Stimulated activated naive CD8-positive, alpha-beta T cell treated with anti-CD3 and anti-CD28 coated beads, Interleukin-15, Interleukin-2, amounts not matched to agents 100 U/mL and 50 U/mL, for 24 hours (primary cell): ENCODE data around the gene INTS1.
A peak's percentile ranks its signal among the peaks of the same experiment; 100 is the strongest.

Experiments used
- ATAC-seq: fragments of 150-1000 bp; cut with Tn5 transposase; one replicate; pipeline ENCODE4 v1.10.0; 2021
- DNase-seq: peaks from one replicate; pipeline ENCODE4 v3.0.0; 2021

INTS1 gene

GRCh38 chr7:1541431-1542162 is 37.4 kb upstream of the INTS1 start:
- no peak for ATAC-seq
- no peak for DNase-seq

GRCh38 chr7:1540776-1541271 is 36.6 kb upstream of the INTS1 start:
- no peak for ATAC-seq
- DNase-seq = no peak

GRCh38 chr7:1539882-1540775 is 35.9 kb upstream of the INTS1 start:
- no peak for DNase-seq
- ATAC-seq = no peak

- ATAC-seq (no peak), DNase-seq (no peak)
These were observed 35.1 kb upstream of the INTS1 start for GRCh38 chr7:1539181-1539881.

GRCh38 chr7:1538544-1539180 is 34.5 kb upstream of the INTS1 start:
- DNase-seq (no peak), ATAC-seq (no peak)

GRCh38 chr7:1537535-1538412 is 33.6 kb upstream of the INTS1 start:
- DNase-seq (no peak), ATAC-seq (no peak)

- DNase-seq = no peak
These were observed 32.8 kb upstream of the INTS1 start for GRCh38 chr7:1536743-1537534.

GRCh38 chr7:1536455-1536742 is 32.2 kb upstream of the INTS1 start:
- ATAC-seq (no peak), DNase-seq (no peak)

More at GRCh38 chr7:1536743-1537534, 32.8 kb upstream of the INTS1 start:
- ATAC-seq = no peak

- no peak for DNase-seq
- no peak for ATAC-seq
These were observed 31.7 kb upstream of the INTS1 start for GRCh38 chr7:1535701-1536454.

- ATAC-seq = no peak
- DNase-seq = no peak
These were observed 30.9 kb upstream of the INTS1 start for GRCh38 chr7:1535100-1535458.

GRCh38 chr7:1534330-1535099 is 30.3 kb upstream of the INTS1 start:
- DNase-seq (no peak), ATAC-seq (no peak)

GRCh38 chr7:1533547-1534329 is 29.5 kb upstream of the INTS1 start:
- ATAC-seq (peak; percentile 50), DNase-seq (peak; percentile 54)

- ATAC-seq (no peak), DNase-seq (no peak)
These were observed 29.0 kb upstream of the INTS1 start for GRCh38 chr7:1533255-1533546.

GRCh38 chr7:1532456-1533254 is 28.5 kb upstream of the INTS1 start:
- ATAC-seq (peak; percentile 51), DNase-seq (peak; percentile 63)

- ATAC-seq = no peak
- DNase-seq = no peak
These were observed 27.8 kb upstream of the INTS1 start for GRCh38 chr7:1531979-1532455.

GRCh38 chr7:1531263-1531978 is 27.2 kb upstream of the INTS1 start:
- peak; percentile 43 for DNase-seq
- peak; percentile 4 for ATAC-seq

GRCh38 chr7:1530946-1531262 is 26.7 kb upstream of the INTS1 start:
- ATAC-seq (peak; percentile 14), DNase-seq (no peak)
